ENCODE measurements around the gene TRIM8. TPM values are rescaled to one million over a fixed set of nuclear protein-coding genes. Genes with fewer than 3 reads are reported as not detected.
A peak's percentile ranks its signal among the peaks of the same experiment; 100 is the strongest.

TRIM8 gene
- total and polyA plus RNA-seq, 2 of the 4 experiments (the other 2 are of a cell fraction): 25.5 to 126 TPM

GRCh38 chr10:102675011-102675665, 30.9 kb downstream of the TRIM8 start:
- peak overlapping the region; percentile 76 for H4K5ac ChIP-seq (ENCODE audit: low read depth, low read length)
- ATAC-seq (ENCODE audit: low read depth) (no peak), DNase-seq (no peak)
- H3K4me2 ChIP-seq (ENCODE audit: low read depth, low read length): peak overlapping the region; percentile 72
- peak overlapping the region; percentile 75 for H2AK9ac ChIP-seq (replicated peaks; ENCODE audit: low read depth, low read length, poor library complexity)
- H3K9ac ChIP-seq (ENCODE audit: low read depth, low read length): peak overlapping the region; percentile 85
- H4K8ac ChIP-seq (ENCODE audit: low read depth in 2 of 2, low read length in 2 of 2): peak overlapping the region; percentile 78 to 93
- H4K20me1 ChIP-seq (ENCODE audit: insufficient read depth, low read length): no peaks in the 10 kb centered on the region
- peak overlapping the region; percentile 83 for H3K18ac ChIP-seq (ENCODE audit: low read depth, low read length)
- dilution Hi-C loops (cut with HindIII; ENCODE audit: low sequenced_read_pairs, unreplicated experiment) (no loop called here), in situ Hi-C loops (cut with MboI; ENCODE audit: low sequenced_read_pairs) (no loop called here), intact Hi-C loops (cut with micrococcal nuclease) (no loop called here)
- CTCF ChIA-PET: interaction anchor here (0.6 to 1.2 kb wide), 4 partner anchors 9 to 495 kb away, joined by 3 to 5 read pairs (median 4); no protein-coding TSS in a partner anchor
- no peak overlapping the region for H3K4me3 ChIP-seq (ENCODE audit: insufficient read depth, low read depth, low read length)
- WGBS, 2 experiments (ENCODE audit: extremely low coverage in 2 of 2, insufficient read length in 1 of 2): 16% methylated on average over 4 of the region's 8 CpGs; no CpG with 5 or more reads in 1 of the 2 experiments
- H2BK20ac ChIP-seq (ENCODE audit: low read depth, low read length): peak overlapping the region; percentile 93
- H2BK15ac ChIP-seq (ENCODE audit: low read depth, low read length): peak overlapping the region; percentile 87; the same call in 2 of the 3 replicates
- no peaks in the 10 kb centered on the region for H3K9me3 ChIP-seq (ENCODE audit: control insufficient read depth, insufficient read depth, low read length)
- peaks cover 22% of the 10 kb centered on the region for H3K9me1 ChIP-seq (ENCODE audit: insufficient read depth, low read length)
- peak overlapping the region; percentile 97 for H2BK5ac ChIP-seq (ENCODE audit: low read depth, low read length, poor library complexity, severe bottlenecking)
- TF ChIP-seq ELK1 (IDR thresholded peaks at IDR 0.05; ENCODE audit: borderline replicate concordance, low read depth, low read length) (no peak), BHLHE40 (IDR thresholded peaks at IDR 0.05; ENCODE audit: low read depth, low read length) (no peak), MAFK (IDR thresholded peaks at IDR 0.05; ENCODE audit: low read depth, low read length) (no peak)
- BruUV-seq (replicated peaks): no TSS peak
- no peaks in the 10 kb centered on the region for H3K27me3 ChIP-seq (ENCODE audit: control insufficient read depth, insufficient read depth, low read length)
- peak overlapping the region; percentile 96 for H3K4ac ChIP-seq (ENCODE audit: low read depth, low read length)
- POLR2A ChIA-PET (ENCODE audit: unreplicated experiment): no interaction called here
- H4K91ac ChIP-seq (ENCODE audit: insufficient read depth, low read depth, low read length): peak overlapping the region; percentile 97
- H2AK5ac ChIP-seq (ENCODE audit: low read depth, low read length): peak overlapping the region; percentile 72
- H3K56ac ChIP-seq (ENCODE audit: extremely low read depth, insufficient read depth, low read length): peak overlapping the region; percentile 95
- H2BK120ac ChIP-seq (ENCODE audit: low read depth, low read length): peak overlapping the region; percentile 97
- H3K4me1 ChIP-seq (ENCODE audit: control insufficient read depth, insufficient read depth, low read length): peaks cover 49% of the 10 kb centered on the region
- peak overlapping the region; percentile 73 for H2AFZ ChIP-seq (replicated peaks; ENCODE audit: low read length, poor library complexity)
- H3K14ac ChIP-seq (replicated peaks; ENCODE audit: low read depth, low read length): peak overlapping the region; percentile 93
- peaks cover 9 to 53% of the 10 kb centered on the region in 2 experiments; a peak in 3 of 4 replicates for H3K79me1 ChIP-seq (ENCODE audit: low read depth in 1 of 2, low read length in 2 of 2)
- no peaks in the 10 kb centered on the region for H3K36me3 ChIP-seq (ENCODE audit: control insufficient read depth, insufficient read depth, low read length)
- H3K27ac ChIP-seq (ENCODE audit: insufficient read depth, low read length): peak overlapping the region; percentile 89
- peak overlapping the region; percentile 93 for H3K23ac ChIP-seq (ENCODE audit: low read depth, low read length)
